Activated naive CD8-positive, alpha-beta T cell treated with anti-CD3 and anti-CD28 coated beads, Interleukin-2, amount 10 ng/mL, durations not matched to agents 7 days and 5 days (primary cell): ENCODE data around the gene SLC35F4. TPM values are rescaled to one million over a fixed set of nuclear protein-coding genes. Genes with fewer than 3 reads are reported as not detected.

Source experiments
- ATAC-seq: fragments of 150-1000 bp; cut with Tn5 transposase; one replicate; pipeline ENCODE4 v1.10.0; 2021; ENCODE audit warnings: low read depth, moderate library complexity
- POLR2A ChIA-PET: fragments of 350-600 bp; sonication (Branson Sonifier 250); formaldehyde crosslinking; loops from one replicate; lab custom pipeline; 2021; ENCODE audit warnings: antibody characterized with exemption; lab: Charles Lee
- DNase-seq: peaks from one replicate; pipeline ENCODE4 v3.0.0; 2021
- H3K27ac Mint-ChIP-seq: one replicate; pipeline ENCODE4 v1.8.0; 2022; ENCODE audit warnings: mild to moderate bottlenecking, mixed read lengths
- H3K27me3 Mint-ChIP-seq: one replicate; pipeline ENCODE4 v1.8.0; 2022; ENCODE audit warnings: mild to moderate bottlenecking, moderate library complexity, mixed read lengths
- H3K36me3 Mint-ChIP-seq: one replicate; pipeline ENCODE4 v1.8.0; 2021; ENCODE audit warnings: mild to moderate bottlenecking, mixed read lengths
- H3K4me1 Mint-ChIP-seq: one replicate; pipeline ENCODE4 v1.8.0; 2021; ENCODE audit warnings: mixed read lengths
- H3K4me3 Mint-ChIP-seq: one replicate; pipeline ENCODE4 v1.8.0; 2022; ENCODE audit warnings: mild to moderate bottlenecking, moderate library complexity, mixed read lengths
- H3K9me3 Mint-ChIP-seq: one replicate; pipeline ENCODE4 v1.8.0; 2021; ENCODE audit warnings: mixed read lengths
- total RNA-seq, 2 experiments: library from RNA; stranded (reverse); gene quantifications; one replicate each; pipeline ENCODE4 v1.2.3, GENCODE V29; 2021

SLC35F4 gene
- total RNA-seq, 2 experiments from 2014 or later, result not detected

DNA sequence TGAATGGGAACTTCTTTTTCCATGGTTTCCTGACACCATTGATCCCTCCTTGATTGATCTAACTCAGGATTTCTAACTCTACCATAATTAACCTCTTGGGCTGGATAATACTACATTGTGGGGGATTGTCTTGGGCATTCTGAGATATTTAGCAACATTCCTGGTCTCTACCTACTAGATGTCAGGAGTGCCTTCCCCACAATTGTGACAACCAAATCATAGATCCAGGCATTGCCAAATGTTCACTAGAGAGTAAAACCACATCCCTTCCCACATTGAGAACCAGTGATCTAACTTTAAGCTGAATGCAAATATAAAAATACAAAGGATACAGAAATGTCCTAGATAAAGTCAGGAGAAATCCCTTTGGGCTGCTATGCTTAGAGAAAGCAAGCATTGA lies 335.3 kb downstream of the SLC35F4 start:
- peaks cover 4% of the 10 kb centered on the region for H3K27me3 Mint-ChIP-seq
- POLR2A ChIA-PET, result no interaction called here
- no peak for ATAC-seq
- no peaks in the 10 kb centered on the region for H3K4me1 Mint-ChIP-seq
- H3K27ac Mint-ChIP-seq, result no peak overlapping the region
- H3K9me3 Mint-ChIP-seq, result peaks cover 4% of the 10 kb centered on the region
- no peak for DNase-seq
- H3K4me3 Mint-ChIP-seq, result no peak overlapping the region
- no peaks in the 10 kb centered on the region for H3K36me3 Mint-ChIP-seq

DNA sequence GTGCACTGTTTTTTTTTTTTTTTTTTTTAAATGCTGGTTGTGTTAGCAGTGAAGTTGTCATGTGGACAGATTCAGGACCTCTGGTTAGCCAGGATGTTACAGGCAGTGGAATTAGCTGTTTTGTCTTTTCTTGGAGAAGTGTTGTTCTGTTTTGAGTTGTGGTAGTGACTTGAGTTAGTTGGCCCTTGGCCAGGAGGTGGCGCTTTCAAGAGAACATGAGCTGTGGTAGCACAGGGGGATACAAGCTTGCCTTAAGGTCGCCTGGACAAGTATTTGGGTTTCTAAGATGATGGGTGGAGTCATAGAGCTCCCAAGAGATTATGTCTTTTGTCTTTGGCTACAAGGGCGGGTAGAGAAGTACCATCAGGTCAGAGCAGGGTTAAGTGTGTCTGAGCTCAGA lies 338.9 kb downstream of the SLC35F4 start:
- Mint-ChIP-seq H3K27me3 (peaks cover 8% of the 10 kb centered on the region), H3K4me1 (no peaks in the 10 kb centered on the region), H3K9me3 (peaks cover 15% of the 10 kb centered on the region), H3K36me3 (no peaks in the 10 kb centered on the region), H3K27ac (no peak overlapping the region), H3K4me3 (no peak overlapping the region)
- ATAC-seq (no peak), DNase-seq (no peak)
- POLR2A ChIA-PET, result interaction anchor here (0.6 kb wide), 1 partner anchor 92 kb away, joined by 3 read pairs; no protein-coding TSS in a partner anchor

DNA sequence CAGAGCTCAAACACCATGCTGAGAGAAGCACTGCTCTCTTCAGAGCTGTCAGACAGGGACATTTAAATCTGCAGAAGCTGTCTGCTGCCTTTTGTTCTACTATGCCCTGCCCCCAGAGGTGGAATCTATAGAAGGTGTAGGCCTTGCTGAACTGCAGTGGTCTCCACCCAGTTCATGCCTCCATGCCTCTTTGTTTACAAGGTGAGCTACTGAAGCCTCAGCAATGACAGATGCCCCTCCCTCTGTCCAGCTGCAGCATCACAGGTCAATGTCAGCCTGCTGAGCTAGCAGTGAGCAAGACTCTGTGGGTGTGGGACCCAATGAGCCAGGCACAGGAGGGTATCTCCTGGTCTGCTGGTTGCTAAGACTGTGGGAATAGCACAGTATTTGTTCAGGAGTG lies 346.8 kb downstream of the SLC35F4 start:
- no peak overlapping the region for H3K4me3 Mint-ChIP-seq
- no peak for DNase-seq
- H3K36me3 Mint-ChIP-seq, result no peaks in the 10 kb centered on the region
- H3K27me3 Mint-ChIP-seq, result peaks cover 6% of the 10 kb centered on the region
- no peak overlapping the region for H3K27ac Mint-ChIP-seq
- POLR2A ChIA-PET, result interaction anchor here (0.7 kb wide), 1 partner anchor 13 kb away, joined by 3 read pairs; no protein-coding TSS in a partner anchor
- ATAC-seq, result no peak
- peaks cover 15% of the 10 kb centered on the region for H3K9me3 Mint-ChIP-seq
- H3K4me1 Mint-ChIP-seq, result no peaks in the 10 kb centered on the region
